Transverse colon (tissue), 4 donors: ENCODE results near the gene KCP. TPM values are rescaled to one million over a fixed set of nuclear protein-coding genes. Genes with fewer than 3 reads are reported as not detected.

Experiments
- DNase-seq: peaks from one replicate; pipeline ENCODE4 v3.0.0-alpha.2; 2019
- H3K27ac ChIP-seq, 4 donors: fragments of 200-600 bp; sonication (generic); 2 replicates each; pipeline ENCODE4 v1.5.1; 2016 to 2018; ENCODE audit warnings: inconsistent platforms in 4 of 4
- H3K27me3 ChIP-seq: fragments of 200-600 bp; sonication (generic); 2 replicates; pipeline ENCODE4 v1.5.1; 2017; ENCODE audit warnings: inconsistent platforms
- H3K36me3 ChIP-seq, 4 donors: fragments of 200-600 bp; sonication (generic); 2 replicates each; pipeline ENCODE4 v1.5.1; 2017 to 2019; ENCODE audit warnings: inconsistent platforms in 4 of 4
- H3K4me1 ChIP-seq, 4 donors: fragments of 200-600 bp; sonication (generic); 2 replicates each; pipeline ENCODE4 v1.5.1; 2017 to 2020; ENCODE audit warnings: inconsistent platforms in 4 of 4
- H3K4me3 ChIP-seq, 4 donors: fragments of 200-600 bp; sonication (generic); 1 replicate in 1 of 4; 2 replicates in 3 of 4; pipeline versions ENCODE4 v1.5.1 to v1.6.1; 2017 to 2019; ENCODE audit warnings: inconsistent platforms in 4 of 4
- H3K9me3 ChIP-seq, 2 donors: fragments of 200-600 bp; sonication (generic); 2 replicates each; pipeline ENCODE4 v1.5.1; 2017 to 2019; ENCODE audit warnings: inconsistent platforms in 2 of 2
- EP300 ChIP-seq: sonication (generic); formaldehyde crosslinking; IDR thresholded peaks from one replicate; pipeline ENCODE4 v1.6.1; 2017; ENCODE audit warnings: antibody characterized with exemption, low read depth
- POLR2A ChIP-seq: fragments of 450-650 bp; IDR thresholded peaks from one replicate; pipeline ENCODE4 v1.6.1; 2016; ENCODE audit warnings: antibody characterized with exemption, mild to moderate bottlenecking, moderate library complexity
- POLR2AphosphoS5 ChIP-seq, 3 donors: sonication (generic); formaldehyde crosslinking; IDR thresholded peaks; one replicate each; pipeline ENCODE4 v1.6.1; 2016; ENCODE audit warnings: antibody characterized with exemption in 3 of 3
- WGBS, 2 donors: methylation state at CpG; one replicate each; pipeline ENCODE4 v1.1.5; 2018; ENCODE audit warnings: low coverage in 1 of 2; 5-methylcytosine and 5-hydroxymethylcytosine counted together
- in situ Hi-C, 4 donors: fragments of 200-750 bp; cut with MboI; loops; one replicate each; pipeline versions ENCODE4 v1.15.0 to v1.15.1; 2017; ENCODE audit warnings: low sequenced_read_pairs in 3 of 4, low pct_ligation_motif_present in 1 of 4, low pct_unique_long_range_greater_than_20kb in 1 of 4
- intact Hi-C: fragments of 100-400 bp; cut with DNase I; formaldehyde crosslinking; loops from one replicate; pipeline ENCODE4 v1.15.1; 2023; ENCODE audit warnings: low total_unique reads
- total RNA-seq, 4 donors: library from RNA; depleted of rRNA; stranded (reverse); fragments of >200 nt; gene quantifications; one replicate each; pipeline ENCODE4 v1.1.0, GENCODE V29; 2016
- TF ChIP-seq, protein P1 (sequence below), 5 experiments: fragments of 200-600 bp in 3 of 5; fragments of 450-650 bp in 2 of 5; sonication (generic) in 3 of 5; IDR thresholded peaks; 1 replicate in 2 of 5; 2 replicates in 3 of 5; pipeline ENCODE4 v1.5.1; 2016 to 2017; ENCODE audit warnings: antibody characterized with exemption in 5 of 5, inconsistent platforms in 3 of 5, mild to moderate bottlenecking in 2 of 5, moderate library complexity in 1 of 5

The KCP gene
- total RNA-seq, 4 donors from 2014 or later: 0.32 to 0.75 (median 0.68) TPM; not detected in 1

DNA sequence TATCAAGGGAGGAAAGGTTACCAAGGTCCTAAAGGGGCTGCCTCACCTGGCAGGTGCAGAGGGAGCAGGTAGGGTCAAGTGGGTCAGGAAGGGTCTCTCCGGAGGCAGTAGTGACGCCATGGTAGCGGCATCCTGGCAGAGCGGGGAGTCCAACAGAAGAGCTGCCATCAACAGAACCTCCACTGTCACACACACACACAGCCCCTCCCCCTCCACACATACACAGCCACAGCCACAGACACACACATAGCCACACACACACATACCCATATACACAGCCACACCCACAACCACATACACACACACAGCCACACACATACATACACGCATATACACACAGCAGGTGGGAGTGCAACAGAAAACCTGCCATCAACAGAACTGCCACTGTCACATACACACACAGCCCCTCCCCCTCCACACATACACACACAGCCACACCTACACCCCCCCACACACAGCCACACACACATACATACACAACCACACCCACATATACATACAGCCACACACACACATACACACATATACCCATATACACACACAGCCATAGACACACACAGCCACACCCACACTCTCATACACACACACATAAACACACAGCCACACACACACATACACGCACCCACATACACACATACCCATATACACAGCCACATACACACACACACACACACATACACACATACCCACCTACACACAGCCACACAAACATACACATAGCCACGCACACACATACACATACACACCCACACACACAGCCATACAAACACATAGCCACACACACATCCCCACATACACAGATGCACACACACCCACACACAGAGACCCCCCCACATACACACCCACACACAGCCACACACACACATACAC, 23.1 kb downstream of the KCP start:
- in situ Hi-C loops (loop anchor here in 1 of 4 donors (25.0 kb wide), 1 partner anchor 275 kb away; no protein-coding TSS in a partner anchor), intact Hi-C loops (loop anchor here (10.0 kb wide), 1 partner anchor 413 kb away; the partner anchor contains the start of gene METTL2B)
- TF ChIP-seq POLR2AphosphoS5 (IDR thresholded peaks at IDR 0.05) (no peak), EP300 (no peak), POLR2A (no peak)
- TF ChIP-seq, protein P1, sequence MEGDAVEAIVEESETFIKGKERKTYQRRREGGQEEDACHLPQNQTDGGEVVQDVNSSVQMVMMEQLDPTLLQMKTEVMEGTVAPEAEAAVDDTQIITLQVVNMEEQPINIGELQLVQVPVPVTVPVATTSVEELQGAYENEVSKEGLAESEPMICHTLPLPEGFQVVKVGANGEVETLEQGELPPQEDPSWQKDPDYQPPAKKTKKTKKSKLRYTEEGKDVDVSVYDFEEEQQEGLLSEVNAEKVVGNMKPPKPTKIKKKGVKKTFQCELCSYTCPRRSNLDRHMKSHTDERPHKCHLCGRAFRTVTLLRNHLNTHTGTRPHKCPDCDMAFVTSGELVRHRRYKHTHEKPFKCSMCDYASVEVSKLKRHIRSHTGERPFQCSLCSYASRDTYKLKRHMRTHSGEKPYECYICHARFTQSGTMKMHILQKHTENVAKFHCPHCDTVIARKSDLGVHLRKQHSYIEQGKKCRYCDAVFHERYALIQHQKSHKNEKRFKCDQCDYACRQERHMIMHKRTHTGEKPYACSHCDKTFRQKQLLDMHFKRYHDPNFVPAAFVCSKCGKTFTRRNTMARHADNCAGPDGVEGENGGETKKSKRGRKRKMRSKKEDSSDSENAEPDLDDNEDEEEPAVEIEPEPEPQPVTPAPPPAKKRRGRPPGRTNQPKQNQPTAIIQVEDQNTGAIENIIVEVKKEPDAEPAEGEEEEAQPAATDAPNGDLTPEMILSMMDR (IDR thresholded peaks at IDR 0.05): no peak
- Histone ChIP-seq H3K36me3 (no peaks in the 10 kb centered on the region), H3K27me3 (peaks cover 26% of the 10 kb centered on the region), H3K4me3 (no peak overlapping the region), H3K27ac (no peak overlapping the region), H3K4me1 (peaks cover 5 to 12% (median 7%) of the 10 kb centered on the region in 4 donors), H3K9me3 (no peaks in the 10 kb centered on the region)
- no peak for DNase-seq
- WGBS, 2 donors: 63 to 89% methylated on average over 2 to 7 of the region's 7 CpGs

DNA sequence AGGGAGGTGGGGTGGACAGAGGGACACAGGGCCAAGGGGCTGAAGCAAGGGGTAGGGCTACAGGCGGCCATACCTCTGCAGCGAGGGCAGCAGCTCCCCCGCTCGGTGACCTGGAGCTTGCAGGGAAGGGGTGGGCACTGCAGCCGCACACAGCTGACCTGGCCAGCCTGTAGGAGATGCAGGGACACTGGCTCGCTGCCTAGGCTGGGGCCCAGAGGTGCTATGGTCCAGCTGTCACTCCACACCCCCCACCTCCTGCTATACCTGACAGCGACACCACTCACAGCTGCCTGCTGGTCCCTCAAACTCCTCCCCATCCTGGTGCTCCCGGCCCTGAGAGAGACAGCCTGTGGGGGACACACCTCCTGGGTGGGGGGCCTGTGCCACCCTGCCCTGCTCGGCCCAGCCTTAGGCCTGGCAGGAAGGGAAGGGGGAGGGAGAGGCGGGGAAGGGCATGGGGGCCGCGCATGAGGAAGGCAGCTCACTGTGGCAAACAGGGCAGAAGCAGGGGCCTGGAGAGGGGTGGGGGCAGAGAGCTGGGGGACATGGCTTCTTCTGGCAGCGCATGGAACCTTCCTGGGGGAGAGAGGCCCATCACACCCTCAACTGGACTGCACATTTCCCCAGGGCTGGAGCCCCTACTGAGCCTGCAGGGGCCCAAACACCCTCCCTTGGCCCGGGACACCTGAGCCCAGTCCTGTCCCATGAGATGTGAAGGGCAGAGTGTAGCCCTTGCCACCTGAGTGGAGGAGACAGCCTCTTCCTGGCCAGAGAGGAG, 23.9 kb downstream of the KCP start:
- Histone ChIP-seq H3K4me1 (peaks cover 5 to 10% (median 7%) of the 10 kb centered on the region in 4 donors), H3K4me3 (no peak overlapping the region), H3K27me3 (peaks cover 20% of the 10 kb centered on the region), H3K9me3 (no peaks in the 10 kb centered on the region), H3K27ac (no peak overlapping the region), H3K36me3 (no peaks in the 10 kb centered on the region)
- DNase-seq: no peak
- intact Hi-C loops: loop anchor here (10.0 kb wide), 1 partner anchor 412 kb away; the partner anchor contains the start of gene METTL2B
- TF ChIP-seq POLR2AphosphoS5 (IDR thresholded peaks at IDR 0.05): no peak
- WGBS, 2 donors: 79% methylated on average over 11 of the region's 14 CpGs; no CpG with 5 or more reads in 1 of the 2 donors
- in situ Hi-C loops: loop anchor here in 1 of 4 donors (25.0 kb wide), 1 partner anchor 274 kb away; no protein-coding TSS in a partner anchor

DNA sequence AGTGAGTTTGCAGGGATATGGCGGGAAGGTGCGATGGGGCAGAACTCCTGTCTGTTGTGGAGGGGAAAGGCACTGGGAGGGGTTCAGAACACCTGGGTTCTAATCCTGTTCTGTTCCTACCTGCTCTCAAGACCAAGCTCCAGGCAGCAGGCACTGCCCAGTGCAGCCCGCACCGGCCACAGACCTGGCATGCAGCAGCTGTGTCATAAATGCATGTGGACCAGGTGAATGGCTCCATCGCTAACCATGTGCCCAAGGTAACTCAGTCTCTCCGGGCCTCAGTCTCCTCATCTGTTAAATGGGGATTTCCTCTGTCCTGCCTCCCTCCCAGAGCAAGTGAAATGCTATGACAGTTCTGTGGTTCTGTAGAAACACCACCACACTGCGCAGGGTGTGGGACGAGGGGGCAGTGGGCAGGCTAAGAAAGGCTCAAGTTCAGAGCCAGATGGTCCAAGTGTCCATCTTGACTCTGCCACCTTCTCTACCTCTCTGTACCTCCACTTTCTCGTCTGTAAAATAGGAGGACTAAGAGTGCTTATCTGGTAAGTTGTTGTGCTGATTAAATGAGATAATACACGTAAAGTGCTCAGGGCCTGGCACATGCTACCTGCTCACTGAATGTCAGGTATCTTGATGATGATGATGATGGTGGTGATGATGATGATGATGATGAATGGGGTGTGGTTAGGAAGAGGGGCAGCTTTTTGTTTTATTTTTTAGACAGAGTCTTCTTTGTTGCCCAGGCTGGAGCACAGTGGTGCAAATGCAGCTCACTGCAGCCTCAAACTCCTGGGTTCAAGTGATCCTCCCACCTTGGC, 24.9 kb downstream of the KCP start:
- peaks cover 0 to under 1% (median under 1%) of the 10 kb centered on the region in 4 donors for H3K4me1 ChIP-seq
- H3K27me3 ChIP-seq: peaks cover 10% of the 10 kb centered on the region
- 87 to 94% methylated on average over 3 to 10 of the region's 10 CpGs for WGBS, 2 donors
- no peak overlapping the region for H3K4me3 ChIP-seq
- H3K36me3 ChIP-seq: no peaks in the 10 kb centered on the region
- TF ChIP-seq EP300: no peak
- TF ChIP-seq, protein P1 (IDR thresholded peaks at IDR 0.05): no peak
- no peak for TF ChIP-seq POLR2AphosphoS5 (IDR thresholded peaks at IDR 0.05)
- no peak for TF ChIP-seq POLR2A
- no peak for DNase-seq
- intact Hi-C loops: loop anchor here (10.0 kb wide), 1 partner anchor 411 kb away; the partner anchor contains the start of gene METTL2B
- H3K9me3 ChIP-seq: no peaks in the 10 kb centered on the region
- in situ Hi-C loops: loop anchor here in 1 of 4 donors (25.0 kb wide), 1 partner anchor 273 kb away; no protein-coding TSS in a partner anchor
- H3K27ac ChIP-seq: no peak overlapping the region
